HG02970 (cell line): Measurements from ENCODE around the gene MED16.

Source experiments
- ATAC-seq: cut with Tn5 transposase; IDR thresholded peaks from one replicate; pipeline ENCODE4 v1.9.1; 2021; ENCODE audit warnings: mild to moderate bottlenecking, moderate library complexity, moderate number of reproducible peaks; ENCODE audit not compliant: unreplicated experiment, low FRiP score

Gene MED16

GRCh38 chr19:912181-913079 lies 19.4 kb upstream of the MED16 start:
- ATAC-seq, result no peak

- no peak for ATAC-seq
Observed at GRCh38 chr19:911197-912033, 18.4 kb upstream of the MED16 start.

GRCh38 chr19:907183-907853 lies 14.3 kb upstream of the MED16 start:
- ATAC-seq, result no peak

DNA sequence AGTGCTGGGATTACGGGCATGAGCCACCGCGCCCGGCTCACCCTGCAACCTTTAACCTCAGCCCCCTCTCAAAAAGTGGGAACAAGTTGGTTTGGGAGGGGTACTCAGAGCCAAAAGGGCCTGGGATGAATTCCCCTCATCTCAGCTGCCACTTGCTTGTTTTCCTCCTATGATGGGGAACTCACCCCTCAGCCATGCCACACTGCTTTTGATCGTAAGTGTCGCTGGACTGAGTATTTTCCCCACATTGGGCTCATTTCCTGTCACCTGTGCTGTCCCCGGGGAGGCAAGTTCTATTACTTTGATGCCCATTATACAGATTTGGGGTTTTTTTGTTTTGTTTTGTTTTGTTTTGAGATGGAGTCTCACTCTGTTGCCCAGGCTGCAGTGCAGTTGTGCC lies 13.5 kb upstream of the MED16 start:
- ATAC-seq, result no peak

GRCh38 chr19:904545-904944 lies 11.6 kb upstream of the MED16 start:
- no peak for ATAC-seq

DNA sequence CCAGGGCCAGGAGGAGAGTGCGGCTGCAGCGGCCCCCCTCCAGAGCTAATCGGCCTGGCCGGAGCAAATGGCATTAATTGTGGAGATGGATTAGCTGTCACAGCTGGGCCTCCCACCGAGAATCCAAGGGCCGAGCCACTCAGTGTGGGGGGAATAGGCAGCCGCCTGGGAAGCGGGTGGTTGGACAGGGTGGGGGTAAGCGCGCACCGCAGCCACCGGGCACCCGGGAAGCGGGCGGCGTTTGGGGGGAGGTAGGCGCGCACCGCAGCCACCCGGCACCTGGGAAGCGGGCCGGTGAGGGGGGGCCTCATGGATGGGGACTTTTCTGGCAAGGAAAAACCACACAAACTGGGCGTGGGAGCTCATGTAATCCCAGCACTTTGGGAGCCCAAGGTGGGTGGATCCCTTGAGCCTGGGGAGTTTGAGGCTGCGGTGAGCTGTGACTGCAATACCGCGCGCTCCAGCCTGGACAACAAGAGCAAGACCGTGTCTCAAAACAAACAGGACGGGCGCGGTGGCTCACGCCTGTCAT lies 10.3 kb upstream of the MED16 start:
- no peak for ATAC-seq

DNA sequence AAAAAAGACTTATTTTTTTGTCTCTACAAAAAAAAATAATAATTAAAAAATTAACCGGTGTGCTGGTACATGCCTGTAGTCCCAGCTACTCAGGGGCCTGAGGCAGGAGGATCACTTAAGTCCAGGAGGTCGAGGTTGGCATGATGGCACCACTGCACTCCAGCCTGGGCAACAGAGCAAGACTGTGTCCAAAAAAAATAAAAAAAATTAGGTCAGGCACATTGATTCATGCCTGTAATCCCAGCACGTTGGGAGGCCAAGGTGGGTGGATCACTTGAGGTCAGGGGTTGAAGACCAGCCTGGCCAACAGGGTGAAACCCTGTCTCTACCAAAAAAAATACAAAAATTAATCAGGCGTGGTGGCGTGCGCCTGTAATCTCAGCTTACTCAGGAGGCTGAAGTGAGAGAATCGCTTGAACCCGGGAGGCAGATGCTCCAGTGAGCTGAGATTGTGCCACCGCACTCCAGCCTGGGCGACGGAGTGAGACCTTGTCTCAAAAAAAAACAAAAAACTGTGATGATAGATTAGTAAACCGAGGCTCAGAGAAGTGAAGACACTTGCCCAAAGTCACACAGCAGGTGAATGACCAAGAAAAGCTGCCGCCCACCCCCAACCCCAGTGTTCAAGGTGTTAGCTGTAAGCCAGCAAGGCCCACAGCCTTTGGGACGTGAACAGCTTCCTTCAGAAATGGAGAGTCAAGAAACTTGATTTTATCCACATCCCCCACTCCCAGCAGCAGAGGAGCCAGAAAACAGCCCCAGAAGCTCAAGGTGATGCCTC lies 9.6 kb upstream of the MED16 start:
- ATAC-seq, result no peak

DNA sequence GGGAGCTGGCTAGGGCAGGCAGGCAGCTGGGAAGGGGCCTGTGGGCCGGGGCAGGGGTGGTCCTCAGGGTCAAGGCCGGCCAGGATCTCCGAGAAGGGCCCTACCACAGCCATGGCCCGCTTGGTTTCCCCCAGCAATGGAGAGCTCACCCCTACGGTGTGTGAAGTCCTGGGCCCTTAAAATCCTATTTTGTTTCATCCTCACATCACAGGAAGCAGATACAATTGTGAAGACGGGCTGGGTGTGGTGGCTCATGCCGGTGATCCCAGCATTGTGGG lies 9.0 kb upstream of the MED16 start:
- no peak for ATAC-seq

DNA sequence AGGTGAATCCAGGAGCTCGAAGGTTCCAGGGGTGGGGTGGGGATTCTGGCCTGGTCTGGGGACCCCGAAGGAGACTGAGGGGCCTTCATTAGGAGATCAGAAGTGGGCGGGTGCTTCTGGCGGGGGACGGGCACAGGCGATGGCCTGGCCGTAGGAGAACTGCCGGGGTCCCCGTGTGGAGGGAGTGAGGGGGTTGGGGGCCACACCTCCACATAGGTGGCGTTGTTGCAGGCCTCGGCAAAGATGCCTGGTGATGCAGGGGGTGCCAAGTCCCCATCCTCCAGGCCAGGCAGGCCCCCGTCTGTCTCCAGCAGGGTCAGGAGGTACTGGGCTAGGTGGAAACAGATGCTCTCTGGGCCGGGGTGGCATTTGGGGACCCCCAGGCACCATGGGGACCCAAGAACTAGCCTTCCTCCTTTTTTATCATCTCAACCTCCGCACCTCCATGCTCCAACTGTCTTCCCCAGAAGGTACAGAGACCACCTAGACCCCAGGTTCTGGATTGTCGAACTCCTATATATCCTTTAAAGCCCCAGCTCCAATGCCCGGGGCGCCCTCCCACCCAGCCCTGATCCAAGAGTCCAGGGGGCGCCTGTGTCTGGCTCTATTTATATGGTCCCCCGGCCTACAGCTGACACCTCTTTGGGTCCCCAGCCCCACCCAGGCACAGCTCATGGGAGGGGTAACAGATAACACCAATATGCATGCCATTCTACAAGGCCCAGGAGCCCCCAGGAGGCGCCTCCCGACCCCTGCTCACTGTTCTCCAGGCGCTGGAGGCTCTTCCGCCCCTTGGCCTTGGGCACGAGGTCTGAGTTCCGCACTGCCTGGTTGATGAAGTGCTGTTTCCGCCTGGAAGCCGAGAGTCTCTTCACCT lies 8.5 kb upstream of the MED16 start:
- ATAC-seq, result no peak

- ATAC-seq, result no peak
Observed at GRCh38 chr19:900302-901111, 7.5 kb upstream of the MED16 start.

DNA sequence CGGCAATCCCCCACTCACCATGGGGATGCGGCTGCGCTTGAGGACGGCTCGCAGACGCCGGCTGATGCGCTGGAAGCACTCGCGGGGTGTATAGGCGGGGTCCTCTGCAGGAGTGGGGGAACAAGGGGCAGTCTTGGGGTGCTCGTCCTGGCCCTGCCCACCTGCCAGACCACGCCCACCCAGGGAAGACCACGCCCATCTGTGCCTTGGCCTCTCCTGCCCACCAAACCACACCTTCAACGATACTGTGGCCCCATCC lies 7.0 kb upstream of the MED16 start:
- ATAC-seq, result no peak

- no peak for ATAC-seq
Observed at GRCh38 chr19:899336-900042, 6.5 kb upstream of the MED16 start.

- ATAC-seq, result no peak
Observed at GRCh38 chr19:898663-899062, 5.7 kb upstream of the MED16 start.

GRCh38 chr19:897442-898039 lies 4.6 kb upstream of the MED16 start:
- no peak for ATAC-seq

DNA sequence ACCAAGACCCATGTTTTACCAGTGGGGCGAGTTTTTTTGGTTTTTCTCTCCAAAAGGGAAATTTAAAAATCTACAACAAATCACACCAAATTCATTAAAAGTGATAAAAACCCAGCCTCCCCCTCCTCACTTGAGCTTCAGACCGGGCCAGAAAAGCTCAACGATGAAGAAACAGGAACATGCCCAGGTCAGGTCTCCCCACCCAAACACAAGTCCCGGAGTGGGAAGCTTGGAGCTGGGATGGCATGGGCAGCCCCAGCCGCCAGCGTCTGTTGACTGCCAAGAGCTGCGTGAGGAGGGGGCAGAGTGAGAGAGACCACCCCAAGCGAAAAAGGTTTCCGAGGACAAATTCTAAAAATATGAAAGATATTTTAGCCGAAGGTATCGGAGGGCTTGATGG lies 4.0 kb upstream of the MED16 start:
- no peak for ATAC-seq

DNA sequence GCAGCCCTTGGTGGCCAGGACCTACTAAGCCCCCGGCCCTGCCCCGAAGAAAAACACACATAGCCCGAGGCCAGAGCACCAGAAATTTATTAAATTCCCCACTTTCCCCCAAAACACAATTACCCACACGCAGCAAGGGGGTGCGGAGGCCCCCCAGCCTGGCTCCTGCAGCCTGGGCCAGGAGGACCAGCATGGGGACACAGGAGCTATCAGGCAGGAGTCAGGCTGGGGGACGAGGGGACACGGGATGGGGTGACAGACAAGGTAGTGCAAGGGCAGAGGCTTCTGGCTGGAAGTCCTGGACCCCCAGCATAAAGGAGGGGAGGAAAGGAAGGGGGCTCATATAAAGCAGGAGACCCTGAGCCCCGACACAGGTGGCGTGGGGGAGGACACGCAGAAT lies 3.4 kb upstream of the MED16 start:
- ATAC-seq, result no peak

GRCh38 chr19:892243-892893 lies 619 bp downstream of the MED16 start:
- no peak for ATAC-seq
